Left colon (tissue), 2 donors: ENCODE measurements around the gene KCNIP1. TPM values are rescaled to one million over a fixed set of nuclear protein-coding genes. Genes with fewer than 3 reads are reported as not detected.

Experiments
- ATAC-seq: fragments of 200-7000 bp; cut with Tn5 transposase; one replicate; pipeline ENCODE4 v1.9.1; 2020; ENCODE audit warnings: mild to moderate bottlenecking, moderate library complexity
- DNase-seq, 2 donors: peaks; one replicate each; pipeline ENCODE4 v3.0.0-alpha.2; 2020
- intact Hi-C, 2 donors: fragments of 100-400 bp; cut with DNase I in 1 of 2; cut with micrococcal nuclease in 1 of 2; formaldehyde crosslinking; loops; one replicate each; pipeline versions ENCODE4 v1.11.2 to v1.14.0; 2022; cut with DNase I, micrococcal nuclease
- long read RNA-seq: library from polyadenylated mRNA; unstranded; transcript quantifications from one replicate; pipeline ENCODE4 v2.0.0, GENCODE V29; 2021
- total RNA-seq, 2 donors: library from RNA; stranded (reverse); fragmentation: NEBNext Ultra II Directional; extraction: Animal tissue kit (Norgen Biotek cat#: 25700); gene quantifications; one replicate each; pipeline ENCODE4 v1.2.1, GENCODE V29; 2021
- donor health status: DM: no; HTN: no; CAD: no.
- donor health status: DM: yes; HTN: yes; CAD: no.

The KCNIP1 gene
- under 1 TPM in 1 of 2 donors, not detected in 1; 0.22 TPM for total RNA-seq
- long read RNA-seq: 0 reads

- ATAC-seq (no peak), DNase-seq (no peak)
- intact Hi-C loops: no loop called here
Observed at GRCh38 chr5:170503990-170504596, at the start of gene KCNIP1. KCNIP1 (plus strand) TSS chr5:170504020.

- intact Hi-C loops: no loop called here
- DNase-seq (no peak), ATAC-seq (no peak)
Observed at GRCh38 chr5:170463426-170463825, 40.4 kb upstream of the KCNIP1 start.

- ATAC-seq: no peak
- intact Hi-C loops: no loop called here
Observed at GRCh38 chr5:170464280-170465127, 39.3 kb upstream of the KCNIP1 start.

GRCh38 chr5:170466553-170466952 is 37.3 kb upstream of the KCNIP1 start:
- DNase-seq (no peak), ATAC-seq (no peak)
- intact Hi-C loops: no loop called here

More at GRCh38 chr5:170464280-170465127, 39.3 kb upstream of the KCNIP1 start:
- no peak for DNase-seq

GRCh38 chr5:170466988-170467707 is 36.7 kb upstream of the KCNIP1 start:
- DNase-seq (no peak), ATAC-seq (no peak)
- intact Hi-C loops: no loop called here

- intact Hi-C loops: no loop called here
- DNase-seq (no peak), ATAC-seq (no peak)
Observed at GRCh38 chr5:170468633-170469285, 35.1 kb upstream of the KCNIP1 start.

GRCh38 chr5:170469414-170469813 is 34.4 kb upstream of the KCNIP1 start:
- ATAC-seq: no peak
- DNase-seq: no peak
- intact Hi-C loops: no loop called here

GRCh38 chr5:170470275-170470674 is 33.5 kb upstream of the KCNIP1 start:
- no peak for ATAC-seq
- no peak for DNase-seq
- intact Hi-C loops: no loop called here

GRCh38 chr5:170470808-170471404 is 32.9 kb upstream of the KCNIP1 start:
- no peak for DNase-seq
- intact Hi-C loops: no loop called here
- no peak for ATAC-seq

- intact Hi-C loops: no loop called here
- ATAC-seq (no peak), DNase-seq (no peak)
Observed at GRCh38 chr5:170471551-170472178, 32.2 kb upstream of the KCNIP1 start.

- intact Hi-C loops: no loop called here
- ATAC-seq: no peak
- DNase-seq: no peak
Observed at GRCh38 chr5:170473642-170474041, 30.2 kb upstream of the KCNIP1 start.

GRCh38 chr5:170474489-170475274 is 29.1 kb upstream of the KCNIP1 start:
- DNase-seq: no peak
- no peak for ATAC-seq
- intact Hi-C loops: no loop called here

- ATAC-seq (no peak), DNase-seq (no peak)
- intact Hi-C loops: no loop called here
Observed at GRCh38 chr5:170475294-170476000, 28.4 kb upstream of the KCNIP1 start.

- no peak for DNase-seq
- ATAC-seq: no peak
- intact Hi-C loops: no loop called here
Observed at GRCh38 chr5:170476704-170477103, 27.1 kb upstream of the KCNIP1 start.

GRCh38 chr5:170477906-170478305 is 25.9 kb upstream of the KCNIP1 start:
- ATAC-seq (no peak), DNase-seq (no peak)
- intact Hi-C loops: no loop called here

GRCh38 chr5:170478306-170478705 is 25.5 kb upstream of the KCNIP1 start:
- no peak for DNase-seq
- ATAC-seq: no peak
- intact Hi-C loops: no loop called here

GRCh38 chr5:170479484-170479883 is 24.3 kb upstream of the KCNIP1 start:
- DNase-seq: no peak
- ATAC-seq: no peak
- intact Hi-C loops: no loop called here
